Measurements from ENCODE around the gene CDC42EP4. TPM values are rescaled to one million over a fixed set of nuclear protein-coding genes. Genes with fewer than 3 reads are reported as not detected.
"Not testable (repeated sequence)": the region's sequence is repeated elsewhere in the genome, so short reads cannot be mapped to it uniquely, and the experiment has no call there.

Gene CDC42EP4
- total RNA-seq, 1 experiment from 2014 or later, result 48.4 TPM

GRCh38 chr17:73311428-73311780 lies 397 bp downstream of the CDC42EP4 start:
- Histone ChIP-seq H4K20me1 (ENCODE audit: insufficient read depth) (peaks cover 3% of the 10 kb centered on the region; the same call in 1 of the 2 replicates), H3K4me3 (peak overlapping the region; percentile 93), H3K27ac (peak overlapping the region; percentile 84), H3K79me2 (ENCODE audit: low read depth) (peaks cover 51% of the 10 kb centered on the region), H3K27me3 (ENCODE audit: insufficient read depth, low read depth) (no peaks in the 10 kb centered on the region), H3K4me1 (replicated peaks; ENCODE audit: insufficient read depth) (peaks cover 39% of the 10 kb centered on the region), H3K9me3 (ENCODE audit: insufficient read depth, low read depth) (no peaks in the 10 kb centered on the region), H2AFZ (peak overlapping the region; percentile 84), H3K9me2 (ENCODE audit: insufficient read depth) (no peaks in the 10 kb centered on the region), H3K36me3 (ENCODE audit: low read depth) (peaks cover 5% of the 10 kb centered on the region; the same call in 1 of the 2 replicates), H3F3A (ENCODE audit: insufficient read depth, low read depth) (peaks cover 34% of the 10 kb centered on the region), H3K4me2 (peak overlapping the region; percentile 90)
- TF ChIP-seq EZH2 (IDR thresholded peaks at IDR 0.05; ENCODE audit: low read depth), result no peak
- TF ChIP-seq CTCF (conservative IDR thresholded peaks at IDR 0.05), result no peak
- ChIA-PET CTCF (interaction anchor here (0.8 to 1.0 kb wide), 2 partner anchors 48 to 59 kb away, joined by 3 read pairs; no protein-coding TSS in a partner anchor), POLR2A (ENCODE audit: unreplicated experiment) (no interaction called here)
- intact Hi-C loops (cut with micrococcal nuclease; ENCODE audit: unreplicated experiment), result loop anchor here (1.0 to 5.0 kb wide), 2 partner anchors 43 to 584 kb away; no protein-coding TSS in a partner anchor
- no peak for DNase-seq
- TSS peak; percentile 16 for BruUV-seq (replicated peaks)

GRCh38 chr17:73309727-73310596 lies 1.8 kb downstream of the CDC42EP4 start:
- peaks cover 39% of the 10 kb centered on the region for H3F3A ChIP-seq (ENCODE audit: insufficient read depth, low read depth)
- no peak for DNase-seq
- no peaks in the 10 kb centered on the region for H3K27me3 ChIP-seq (ENCODE audit: insufficient read depth, low read depth)
- BruUV-seq (replicated peaks), result TSS peak; percentile 22
- H2AFZ ChIP-seq, result no peak overlapping the region
- H3K9me2 ChIP-seq (ENCODE audit: insufficient read depth), result no peaks in the 10 kb centered on the region
- TF ChIP-seq CTCF (conservative IDR thresholded peaks at IDR 0.05) (no peak), EZH2 (IDR thresholded peaks at IDR 0.05; ENCODE audit: low read depth) (no peak)
- H3K4me1 ChIP-seq (replicated peaks; ENCODE audit: insufficient read depth), result peaks cover 53% of the 10 kb centered on the region
- ChIA-PET POLR2A (ENCODE audit: unreplicated experiment) (interaction anchor here (0.6 to 1.3 kb wide), 3 partner anchors 16 to 50 kb away, joined by 3 to 7 read pairs (median 7); no protein-coding TSS in a partner anchor), CTCF (interaction anchor here (0.6 to 1.0 kb wide), 3 partner anchors 11 to 1887 kb away, joined by 3 to 5 read pairs (median 3); no protein-coding TSS in a partner anchor)
- peak overlapping the region; percentile 90 for H3K4me2 ChIP-seq
- H4K20me1 ChIP-seq (ENCODE audit: insufficient read depth), result peaks cover 5% of the 10 kb centered on the region; the same call in 1 of the 2 replicates
- peaks cover 66% of the 10 kb centered on the region for H3K79me2 ChIP-seq (ENCODE audit: low read depth)
- H3K27ac ChIP-seq, result peak overlapping the region; percentile 84
- H3K9me3 ChIP-seq (ENCODE audit: insufficient read depth, low read depth), result no peaks in the 10 kb centered on the region
- H3K36me3 ChIP-seq (ENCODE audit: low read depth), result peaks cover 13% of the 10 kb centered on the region; the same call in 1 of the 2 replicates
- peak overlapping the region; percentile 93 for H3K4me3 ChIP-seq
- intact Hi-C loops (cut with micrococcal nuclease; ENCODE audit: unreplicated experiment), result loop anchor here (2.0 to 5.0 kb wide), 2 partner anchors 31 to 583 kb away; no protein-coding TSS in a partner anchor

- intact Hi-C loops (cut with micrococcal nuclease; ENCODE audit: unreplicated experiment), result loop anchor here (1.0 to 2.0 kb wide), 4 partner anchors 16 to 61 kb away; no protein-coding TSS in a partner anchor
- DNase-seq; H2AFZ ChIP-seq; BruUV-seq (replicated peaks); H3K9me3 ChIP-seq (ENCODE audit: insufficient read depth, low read depth); H4K20me1 ChIP-seq (ENCODE audit: insufficient read depth); H3K27me3 ChIP-seq (ENCODE audit: insufficient read depth, low read depth); H3K9me2 ChIP-seq (ENCODE audit: insufficient read depth): not testable (repeated sequence)
- Histone ChIP-seq H3K4me1 (replicated peaks; ENCODE audit: insufficient read depth) (peaks cover 61% of the 10 kb centered on the region), H3K4me2 (peak overlapping the region; percentile 90), H3F3A (ENCODE audit: insufficient read depth, low read depth) (peaks cover 39% of the 10 kb centered on the region), H3K4me3 (peak overlapping the region; percentile 93; the same call in 1 of the 2 replicates), H3K27ac (peak overlapping the region; percentile 84), H3K36me3 (ENCODE audit: low read depth) (peaks cover 13% of the 10 kb centered on the region; the same call in 1 of the 2 replicates), H3K79me2 (ENCODE audit: low read depth) (peaks cover 76% of the 10 kb centered on the region)
- ChIA-PET POLR2A (ENCODE audit: unreplicated experiment) (interaction anchor here (0.6 to 1.3 kb wide), 3 partner anchors 17 to 1569 kb away, joined by 3 to 7 read pairs (median 3); no protein-coding TSS in a partner anchor), CTCF (interaction anchor here (0.6 kb wide), 1 partner anchor 581 kb away, joined by 17 read pairs; no protein-coding TSS in a partner anchor)
Observed at GRCh38 chr17:73308959-73309358, 2.8 kb downstream of the CDC42EP4 start.
